Measurements from ENCODE around the gene UBE2G2.

UBE2G2 gene, protein sequence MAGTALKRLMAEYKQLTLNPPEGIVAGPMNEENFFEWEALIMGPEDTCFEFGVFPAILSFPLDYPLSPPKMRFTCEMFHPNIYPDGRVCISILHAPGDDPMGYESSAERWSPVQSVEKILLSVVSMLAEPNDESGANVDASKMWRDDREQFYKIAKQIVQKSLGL

GRCh38 chr21:44801468-44802395, at the start of gene UBE2G2:
Gene UBE2G2, minus strand, starts transcription at chr21:44801820. Its CDS starts 72 bp downstream, at chr21:44801748.
- DNase-seq: peak; percentile 85 to 89

GRCh38 chr21:44850905-44851657, 49.5 kb upstream of the UBE2G2 start:
- no peak for DNase-seq

- no peak for DNase-seq
Measured at GRCh38 chr21:44850208-44850800, 48.7 kb upstream of the UBE2G2 start.

GRCh38 chr21:44849616-44850130, 48.1 kb upstream of the UBE2G2 start:
- no peak for DNase-seq

- no peak for DNase-seq
Measured at GRCh38 chr21:44848821-44849521, 47.4 kb upstream of the UBE2G2 start.

- no peak for DNase-seq
Measured at GRCh38 chr21:44847261-44848056, 45.8 kb upstream of the UBE2G2 start.

GRCh38 chr21:44846485-44847260, 45.1 kb upstream of the UBE2G2 start:
- DNase-seq: peak; percentile 47 to 66

DNA sequence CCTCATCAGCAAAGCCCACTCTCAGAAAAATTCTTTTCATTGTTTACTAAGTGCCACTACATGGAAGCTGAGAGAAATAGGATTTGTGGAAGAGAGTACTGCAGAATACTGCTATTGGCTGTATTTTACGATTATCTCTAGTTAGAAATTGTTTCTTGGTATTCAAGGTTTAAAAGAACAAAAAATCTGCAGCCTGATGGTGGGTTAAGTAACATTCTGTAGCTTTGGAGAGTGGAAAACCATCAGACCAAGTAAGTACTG, 44.5 kb upstream of the UBE2G2 start:
- DNase-seq: no peak

DNA sequence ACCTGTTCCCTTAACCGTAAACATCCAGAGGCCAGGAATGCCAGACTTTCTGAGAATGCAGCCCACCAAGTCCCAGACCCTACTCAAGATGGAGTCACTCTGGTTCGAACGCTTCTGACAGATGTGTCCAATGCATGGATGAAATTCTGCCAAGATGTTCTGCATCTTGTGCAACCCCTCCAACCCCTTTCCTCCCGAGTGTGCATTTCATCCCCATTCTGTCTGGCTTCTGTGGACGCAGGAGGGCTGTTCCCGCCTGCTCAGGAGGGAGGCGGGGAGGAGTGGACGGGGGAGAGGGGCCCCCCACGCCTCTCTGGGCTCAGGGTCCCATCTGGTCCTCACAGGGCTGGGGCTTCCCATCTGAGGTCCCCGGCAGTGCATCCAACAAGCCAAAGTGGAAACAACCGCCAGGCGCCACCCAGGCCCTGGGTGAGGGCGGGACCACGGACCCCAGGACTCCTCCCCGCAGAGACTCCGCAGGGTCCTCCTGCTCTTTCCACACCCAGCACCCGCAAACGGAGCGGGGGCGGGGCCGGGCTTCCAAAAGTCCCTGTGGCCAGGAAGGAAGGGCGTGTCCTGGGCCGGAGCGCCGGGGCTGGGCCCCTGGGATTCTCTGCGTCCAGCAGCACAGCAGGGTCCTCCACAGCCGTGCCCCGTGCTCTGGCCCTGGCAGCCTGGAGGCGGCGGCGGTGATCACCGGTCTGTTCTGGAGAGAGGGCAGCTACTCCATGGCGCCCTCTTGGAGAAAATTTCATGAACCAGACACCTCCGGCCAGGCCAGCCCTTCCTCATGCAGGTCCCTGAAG, 44.0 kb upstream of the UBE2G2 start:
- DNase-seq: peak; percentile 77 to 83

- no peak for DNase-seq
Measured at GRCh38 chr21:44844256-44844655, 42.6 kb upstream of the UBE2G2 start.

DNA sequence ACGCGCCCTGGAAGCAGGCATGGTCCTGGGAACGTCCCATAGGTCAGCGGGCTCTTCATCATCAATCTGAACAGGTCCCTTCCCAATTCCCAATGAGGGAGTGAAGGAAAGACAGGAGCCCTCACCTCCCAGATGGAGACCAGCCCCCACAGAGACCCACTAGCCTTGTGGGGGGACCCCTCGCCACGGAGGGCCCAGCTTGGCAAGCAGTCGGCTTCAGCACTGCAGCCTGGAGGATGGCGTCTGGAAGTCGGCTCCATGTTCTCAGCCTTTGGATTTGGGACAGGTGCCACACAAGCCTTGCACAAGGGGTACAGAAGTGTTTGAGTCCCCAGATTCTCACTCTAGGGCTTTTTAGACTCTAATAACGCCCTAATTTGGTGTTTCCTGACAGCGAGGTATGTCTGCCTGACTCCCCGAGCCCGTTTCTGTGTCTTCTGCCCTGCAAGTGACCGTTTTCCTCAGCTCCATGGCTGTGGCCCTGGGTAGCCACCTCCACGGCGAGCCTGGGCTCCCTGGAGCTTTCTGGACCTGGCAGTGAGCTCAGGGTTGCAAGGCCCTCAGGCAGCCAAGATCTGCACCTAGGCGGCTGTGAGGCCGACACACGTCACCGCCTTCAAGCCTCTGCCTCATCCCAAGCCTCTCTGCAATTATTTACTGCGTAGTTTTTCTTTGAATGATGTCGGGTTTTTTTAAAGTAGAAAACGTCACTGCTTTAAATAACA, 41.3 kb upstream of the UBE2G2 start:
- no peak for DNase-seq

GRCh38 chr21:44842087-44842486, 40.5 kb upstream of the UBE2G2 start:
- no peak for DNase-seq

GRCh38 chr21:44840771-44841170, 39.2 kb upstream of the UBE2G2 start:
- DNase-seq: no peak

DNA sequence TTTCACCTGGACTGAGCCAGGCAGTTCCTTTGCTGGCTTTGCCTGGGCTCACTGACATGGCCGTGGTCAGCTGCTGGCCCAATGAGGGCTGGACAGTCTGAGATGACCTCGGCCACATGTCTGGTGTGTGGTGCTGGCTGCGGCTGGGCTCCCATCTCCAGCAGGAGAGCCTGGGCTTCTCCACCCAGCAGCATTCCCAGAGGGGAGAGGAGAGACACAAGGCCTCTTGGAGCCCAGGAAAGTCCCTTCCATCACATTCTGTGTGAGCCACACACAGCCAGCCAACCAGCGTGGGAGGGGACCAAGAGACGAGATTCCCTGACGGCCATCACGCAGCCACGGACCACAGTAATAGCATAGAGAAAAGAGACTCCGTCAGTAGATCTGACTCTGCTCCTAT, 37.3 kb upstream of the UBE2G2 start:
- no peak for DNase-seq

GRCh38 chr21:44838039-44838895, 36.6 kb upstream of the UBE2G2 start:
- no peak for DNase-seq

DNA sequence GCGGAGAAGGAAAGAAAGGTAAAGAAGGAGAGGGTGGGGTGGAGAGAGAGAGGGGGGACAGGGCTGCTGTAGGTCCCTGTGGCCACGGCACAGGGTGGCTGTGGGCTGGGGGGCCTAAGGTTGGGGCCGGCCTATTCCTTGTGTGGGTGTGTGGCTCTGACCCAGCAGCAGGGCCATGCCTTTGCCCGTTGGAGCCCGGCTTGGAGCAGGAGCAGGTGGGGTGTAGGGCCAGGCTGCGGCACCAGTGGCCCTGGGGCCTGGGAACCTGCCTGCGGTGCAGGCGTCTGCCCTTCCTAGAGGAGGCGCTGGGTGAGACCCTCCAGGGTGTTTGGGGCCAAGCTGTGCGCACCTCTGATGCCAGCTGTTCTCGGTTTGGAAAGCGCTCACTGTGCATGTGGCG, 35.9 kb upstream of the UBE2G2 start:
- no peak for DNase-seq

DNA sequence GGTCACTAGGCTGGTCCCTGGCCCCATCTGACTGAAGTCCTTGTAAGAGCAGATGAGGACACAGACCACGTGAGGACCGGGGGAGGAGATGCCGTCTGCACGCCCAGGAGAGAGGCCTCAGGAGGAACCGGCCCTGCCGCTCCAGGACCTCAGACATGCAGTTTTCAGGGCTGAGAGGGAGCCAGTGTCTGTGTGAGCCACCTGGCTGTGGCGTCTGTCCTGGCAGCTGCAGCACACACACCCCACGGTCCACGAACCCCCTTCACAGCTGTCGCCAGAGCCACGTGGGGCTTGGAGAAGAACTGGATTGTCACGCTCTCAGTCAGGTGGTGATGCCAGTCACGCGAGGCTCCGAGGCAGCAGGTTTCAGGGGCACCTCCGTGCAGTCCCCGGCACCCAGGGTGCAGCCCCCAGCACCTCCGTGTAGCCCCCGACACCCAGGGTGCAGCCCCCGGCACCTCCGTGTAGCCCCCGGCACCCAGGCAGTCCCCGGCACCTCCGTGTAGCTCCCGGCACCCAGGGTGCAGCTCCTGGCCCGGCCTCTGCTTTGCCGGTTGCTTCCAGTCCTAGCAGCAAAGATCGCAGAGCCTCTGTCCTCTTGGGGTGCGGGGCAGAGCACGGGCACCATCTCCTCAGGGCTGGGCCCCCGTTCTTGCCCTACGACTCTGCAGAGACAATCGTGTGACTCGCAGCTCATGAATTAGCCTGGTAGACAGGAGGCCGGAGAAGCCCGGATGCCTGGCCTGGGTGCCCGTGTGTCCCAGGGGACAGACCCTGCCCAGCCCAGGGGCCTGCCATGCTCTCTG, 35.2 kb upstream of the UBE2G2 start:
- no peak for DNase-seq

GRCh38 chr21:44836349-44836665, 34.7 kb upstream of the UBE2G2 start:
- no peak for DNase-seq
